HCT116 (cell line): ENCODE data around the gene PIH1D1. TPM values are rescaled to one million over a fixed set of nuclear protein-coding genes. Genes with fewer than 3 reads are reported as not detected.

ENCODE experiments used
- ATAC-seq: fragments of 200-7000 bp; cut with Tn5 transposase; 2 replicates; pipeline ENCODE4 v1.9.1; 2020; ENCODE audit warnings: mild to moderate bottlenecking, moderate library complexity
- BruUV-seq: library from RNA; stranded (reverse); fragments of 400-500 nt; replicated peaks from 2 replicates; lab custom pipeline; 2021; lab: Mats Ljungman, UMichigan
- CTCF ChIA-PET: fragments of 300-600 bp; sonication (Branson Sonifier 250); formaldehyde crosslinking; loops from one replicate; lab custom pipeline; 2021; ENCODE audit warnings: antibody characterized with exemption; lab: Charles Lee
- POLR2A ChIA-PET: fragments of 300-600, 350-600 bp; sonication (Branson Sonifier 250); formaldehyde crosslinking; loops from one replicate; lab custom pipeline; 2021; ENCODE audit warnings: antibody characterized with exemption; lab: Charles Lee
- RAD21 ChIA-PET, 2 experiments: fragments of 300-600 bp; sonication (Branson Sonifier 250); formaldehyde crosslinking; loops; one replicate each; lab custom pipeline; 2023; ENCODE audit warnings: low total read pairs in 2 of 2; ENCODE audit not compliant: uncharacterized antibody in 2 of 2, unreplicated experiment in 2 of 2, low non-redundant PET in 1 of 2; lab: Charles Lee
- DNase-seq: peaks from one replicate; pipeline ENCODE4 v3.0.0-alpha.2; 2010; ENCODE audit warnings: low read depth, low spot score
- H2AFZ ChIP-seq: fragments of 200-600 bp; shearing (Covaris generic), sonication (generic); 2 replicates; pipeline ENCODE4 v1.6.1; 2017; ENCODE audit warnings: low read depth, mixed run types, mixed read lengths, antibody characterized with exemption, low read length; ENCODE audit not compliant: poor library complexity, severe bottlenecking
- H3K27ac ChIP-seq: 2 replicates; pipeline ENCODE4 v1.5.1; 2012; ENCODE audit warnings: low read depth, low read length
- H3K27me3 ChIP-seq: fragments of 200-600 bp; sonication (generic); 2 replicates; pipeline ENCODE4 v1.6.1; 2016; ENCODE audit warnings: mixed run types, low read length, mixed read lengths; ENCODE audit not compliant: insufficient read depth
- H3K36me3 ChIP-seq, 2 experiments: fragments of 200-500 bp in 1 of 2; fragments of 200-600 bp in 1 of 2; sonication (Bioruptor generic) in 1 of 2; sonication (generic) in 1 of 2; 2 replicates each; pipeline versions ENCODE4 v1.5.1 to v1.6.1; 2014 to 2016; ENCODE audit warnings: low read length in 2 of 2, inconsistent platforms in 1 of 2, mixed read lengths in 1 of 2, mixed run types in 1 of 2; ENCODE audit not compliant: insufficient read depth in 2 of 2, control insufficient read depth in 1 of 2
- H3K4me1 ChIP-seq, 2 experiments: fragments of 200-600 bp in 1 of 2; sonication (generic) in 1 of 2; 2 replicates each; pipeline versions ENCODE4 v1.5.1 to v1.6.1; 2012 to 2017; ENCODE audit warnings: low read length in 2 of 2, inconsistent platforms in 1 of 2, mild to moderate bottlenecking in 1 of 2, mixed read lengths in 1 of 2, mixed run types in 1 of 2, moderate library complexity in 1 of 2; ENCODE audit not compliant: insufficient read depth in 2 of 2, control insufficient read depth in 1 of 2
- H3K4me2 ChIP-seq: fragments of 200-600 bp; sonication (generic); 2 replicates; pipeline ENCODE4 v1.6.1; 2017; ENCODE audit warnings: mixed run types, low read length, mixed read lengths
- H3K4me3 ChIP-seq, 2 experiments: fragments of 200-600 bp in 1 of 2; sonication (generic) in 1 of 2; replicated peaks in 1 of 2; 2 replicates each; pipeline ENCODE4 v1.5.1; 2011 to 2016; ENCODE audit warnings: low read length in 2 of 2, control low read depth in 1 of 2, low read depth in 1 of 2, mild to moderate bottlenecking in 1 of 2, mixed read lengths in 1 of 2, mixed run types in 1 of 2
- H3K79me2 ChIP-seq: fragments of 200-600 bp; sonication (generic); 2 replicates; pipeline ENCODE4 v1.6.1; 2017; ENCODE audit warnings: mild to moderate bottlenecking, mixed run types, low read length, moderate library complexity, mixed read lengths; ENCODE audit not compliant: insufficient read depth
- H3K9ac ChIP-seq: fragments of 200-600 bp; sonication (generic); 2 replicates; pipeline ENCODE4 v1.6.1; 2016; ENCODE audit warnings: low read length, mixed read lengths
- H3K9me2 ChIP-seq: fragments of 200-600 bp; sonication (generic), shearing (Covaris generic); 2 replicates; pipeline ENCODE4 v1.6.1; 2017; ENCODE audit warnings: mixed run types, mild to moderate bottlenecking, moderate library complexity; ENCODE audit not compliant: insufficient read depth
- H3K9me3 ChIP-seq, 2 experiments: fragments of 200-500 bp in 1 of 2; fragments of 200-600 bp in 1 of 2; sonication (Bioruptor generic) in 1 of 2; sonication (generic) in 1 of 2; 2 replicates each; pipeline ENCODE4 v1.6.1; 2014 to 2017; ENCODE audit warnings: low read length in 2 of 2, mixed read lengths in 2 of 2, inconsistent platforms in 1 of 2, low read depth in 1 of 2, mild to moderate bottlenecking in 1 of 2, mixed run types in 1 of 2, moderate library complexity in 1 of 2; ENCODE audit not compliant: control insufficient read depth in 1 of 2, insufficient read depth in 1 of 2
- H4K20me1 ChIP-seq: fragments of 200-600 bp; sonication (generic), shearing (Covaris generic); 2 replicates; pipeline ENCODE4 v1.6.1; 2017; ENCODE audit warnings: mixed run types, mild to moderate bottlenecking, moderate library complexity; ENCODE audit not compliant: insufficient read depth
- JUND ChIP-seq: IDR thresholded peaks from 2 replicates; pipeline ENCODE4 v1.6.1; 2012
- POLR2AphosphoS5 ChIP-seq: IDR thresholded peaks from 2 replicates; pipeline ENCODE4 v1.6.1; 2011; ENCODE audit warnings: mild to moderate bottlenecking, low read depth, low read length, moderate library complexity
- REST ChIP-seq: IDR thresholded peaks from 2 replicates; pipeline ENCODE4 v1.6.1; 2012; ENCODE audit warnings: low read depth
- SRF ChIP-seq: IDR thresholded peaks from 2 replicates; pipeline ENCODE4 v1.6.1; 2012; ENCODE audit warnings: low read depth
- intact Hi-C: fragments of 100-400 bp; cut with micrococcal nuclease; formaldehyde crosslinking; loops from 2 replicates; pipeline ENCODE4 v1.10.0; 2022
- total RNA-seq: library from RNA; stranded (reverse); gene quantifications from one replicate; pipeline ENCODE4 v1.2.1, GENCODE V29; 2021; ENCODE audit not compliant: unreplicated experiment

Gene PIH1D1
- total RNA-seq, 1 experiment from 2014 or later: 152 TPM

GRCh38 chr19:49499030-49499670 is 47.5 kb upstream of the PIH1D1 start:
- peaks cover 18 to 53% of the 10 kb centered on the region in 2 experiments for H3K4me1 ChIP-seq
- ATAC-seq: no peak
- H3K9ac ChIP-seq: 0 out of 2 replicates have a peak overlapping the region, but pooled peaks have one; percentile 14
- no peak for TF ChIP-seq POLR2AphosphoS5
- TF ChIP-seq, all 23 proteins: peak for 0
- H3K9me3 ChIP-seq: no peaks in the 10 kb centered on the region
- H3K27ac ChIP-seq: peak overlapping the region; percentile 40; the same call in 1 of the 2 replicates
- H3K9me2 ChIP-seq: no peaks in the 10 kb centered on the region
- H3K4me3 ChIP-seq: no peak overlapping the region
- ChIA-PET CTCF (no interaction called here), RAD21 (no interaction called here), POLR2A (interaction anchor here (0.5 kb wide), 1 partner anchor 37 kb away, joined by 3 read pairs; no protein-coding TSS in a partner anchor)
- no peaks in the 10 kb centered on the region for H3K27me3 ChIP-seq
- H2AFZ ChIP-seq: no peak overlapping the region
- no TSS peak for BruUV-seq
- peaks cover 13 to 28% of the 10 kb centered on the region in 2 experiments for H3K36me3 ChIP-seq
- DNase-seq: no peak
- no peak overlapping the region for H3K4me2 ChIP-seq
- H4K20me1 ChIP-seq: peaks cover 14% of the 10 kb centered on the region; the same call in 1 of the 2 replicates
- H3K79me2 ChIP-seq: peaks cover 33% of the 10 kb centered on the region
- intact Hi-C loops: no loop called here

- peaks cover 16 to 57% of the 10 kb centered on the region in 2 experiments for H3K4me1 ChIP-seq
- TF ChIP-seq REST (no peak), JUND (no peak), SRF (no peak)
- H3K4me2 ChIP-seq: peak overlapping the region; percentile 85
- ChIA-PET POLR2A (no interaction called here), CTCF (no interaction called here), RAD21 (no interaction called here)
- no peak overlapping the region for H3K4me3 ChIP-seq
- H3K79me2 ChIP-seq: peaks cover 33% of the 10 kb centered on the region
- no peaks in the 10 kb centered on the region for H3K9me3 ChIP-seq
- ATAC-seq: no peak
- H2AFZ ChIP-seq: no peak overlapping the region
- H3K9ac ChIP-seq: 0 out of 2 replicates have a peak overlapping the region, but pooled peaks have one; percentile 14
- peaks cover 14% of the 10 kb centered on the region; the same call in 1 of the 2 replicates for H4K20me1 ChIP-seq
- intact Hi-C loops: no loop called here
- H3K36me3 ChIP-seq: peaks cover 13 to 28% of the 10 kb centered on the region in 2 experiments
- H3K27ac ChIP-seq: peak overlapping the region; percentile 40
- DNase-seq: no peak
- H3K9me2 ChIP-seq: no peaks in the 10 kb centered on the region
- no TSS peak for BruUV-seq
- H3K27me3 ChIP-seq: no peaks in the 10 kb centered on the region
Measured at GRCh38 chr19:49498475-49498874, 46.9 kb upstream of the PIH1D1 start.
